HFF-Myc (cell line): Measurements from ENCODE around the gene EIF4E2.

Experiments
- DNase-seq: peaks from one replicate; pipeline ENCODE4 v3.0.0-alpha.2; 2011; ENCODE audit warnings: low read depth; ENCODE audit errors: extremely low read depth
- H3K4me3 ChIP-seq: replicated peaks from 2 replicates; pipeline ENCODE4 v1.5.1; 2011; ENCODE audit warnings: low read depth, mild to moderate bottlenecking, control low read depth, low read length
- TF ChIP-seq, protein P1 (sequence below): IDR thresholded peaks from 2 replicates; pipeline ENCODE4 v1.5.1; 2012; ENCODE audit warnings: mild to moderate bottlenecking, low read depth, low read length, control low read depth; ENCODE audit errors: missing control alignments

The EIF4E2 gene

DNA sequence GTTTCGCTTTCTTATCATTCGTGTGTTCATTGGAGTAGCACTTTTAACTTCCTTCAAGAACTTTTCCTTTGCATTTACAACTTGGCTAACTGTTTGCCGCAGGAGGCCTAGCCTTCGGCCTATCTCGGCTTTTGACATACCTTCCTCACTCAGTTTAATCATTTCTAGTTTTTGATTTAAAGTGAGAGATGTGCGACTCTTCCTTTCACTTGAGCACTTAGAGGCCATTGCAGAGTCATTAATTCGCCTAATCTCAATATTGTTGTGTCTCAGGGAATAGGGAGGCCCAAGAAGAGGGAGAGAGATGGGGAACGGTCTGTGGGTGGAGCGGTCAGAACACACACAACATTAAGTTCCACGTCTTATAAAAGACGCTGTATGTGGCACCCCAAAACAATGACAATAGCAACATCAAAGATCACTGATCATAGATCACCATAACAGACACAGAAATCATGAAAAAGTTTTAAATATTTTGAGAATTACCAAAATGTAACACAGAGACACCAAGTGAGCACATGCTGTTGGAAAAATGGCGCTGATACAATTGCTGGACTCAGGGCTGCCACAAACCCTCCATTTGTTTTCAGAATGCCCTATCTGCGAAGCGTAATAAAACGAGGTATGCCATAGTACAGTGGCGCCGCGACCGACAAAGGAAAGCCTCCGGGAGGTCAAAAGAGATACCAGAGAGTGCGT is 685 bp upstream of the EIF4E2 start:
- no peak for DNase-seq
- peak overlapping the region; percentile 97 for H3K4me3 ChIP-seq
- TF ChIP-seq, protein P1, sequence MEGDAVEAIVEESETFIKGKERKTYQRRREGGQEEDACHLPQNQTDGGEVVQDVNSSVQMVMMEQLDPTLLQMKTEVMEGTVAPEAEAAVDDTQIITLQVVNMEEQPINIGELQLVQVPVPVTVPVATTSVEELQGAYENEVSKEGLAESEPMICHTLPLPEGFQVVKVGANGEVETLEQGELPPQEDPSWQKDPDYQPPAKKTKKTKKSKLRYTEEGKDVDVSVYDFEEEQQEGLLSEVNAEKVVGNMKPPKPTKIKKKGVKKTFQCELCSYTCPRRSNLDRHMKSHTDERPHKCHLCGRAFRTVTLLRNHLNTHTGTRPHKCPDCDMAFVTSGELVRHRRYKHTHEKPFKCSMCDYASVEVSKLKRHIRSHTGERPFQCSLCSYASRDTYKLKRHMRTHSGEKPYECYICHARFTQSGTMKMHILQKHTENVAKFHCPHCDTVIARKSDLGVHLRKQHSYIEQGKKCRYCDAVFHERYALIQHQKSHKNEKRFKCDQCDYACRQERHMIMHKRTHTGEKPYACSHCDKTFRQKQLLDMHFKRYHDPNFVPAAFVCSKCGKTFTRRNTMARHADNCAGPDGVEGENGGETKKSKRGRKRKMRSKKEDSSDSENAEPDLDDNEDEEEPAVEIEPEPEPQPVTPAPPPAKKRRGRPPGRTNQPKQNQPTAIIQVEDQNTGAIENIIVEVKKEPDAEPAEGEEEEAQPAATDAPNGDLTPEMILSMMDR = no peak

GRCh38 chr2:232551250-232551638 is 755 bp downstream of the EIF4E2 start:
- TF ChIP-seq, protein P1 = no peak
- DNase-seq = no peak
- H3K4me3 ChIP-seq = peak overlapping the region; percentile 97

DNA sequence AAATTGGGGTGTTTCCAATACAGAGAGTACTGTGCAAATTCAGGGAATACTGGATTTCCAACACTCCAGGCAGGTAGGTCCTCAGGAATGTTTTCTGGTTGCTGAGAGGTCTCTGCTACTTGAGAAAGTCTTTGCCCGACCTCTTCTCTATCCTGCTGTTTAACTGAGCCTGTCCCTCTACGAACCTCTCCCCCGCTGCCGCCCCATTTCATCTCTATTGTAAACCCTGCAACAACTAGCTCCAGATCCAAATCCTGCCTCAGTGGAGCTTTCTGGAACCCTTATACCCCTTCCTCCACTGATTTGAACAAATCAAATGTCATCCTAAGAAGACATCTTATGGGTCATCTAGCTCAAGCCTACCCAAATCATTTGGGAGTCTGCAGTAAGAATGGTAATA is 1.3 kb downstream of the EIF4E2 start:
- H3K4me3 ChIP-seq = peak overlapping the region; percentile 97
- DNase-seq = no peak
- TF ChIP-seq, protein P1 = no peak

- TF ChIP-seq, protein P1 = no peak
- no peak for DNase-seq
- H3K4me3 ChIP-seq = no peak overlapping the region
Measured at GRCh38 chr2:232556426-232556825, 5.9 kb downstream of the EIF4E2 start.

DNA sequence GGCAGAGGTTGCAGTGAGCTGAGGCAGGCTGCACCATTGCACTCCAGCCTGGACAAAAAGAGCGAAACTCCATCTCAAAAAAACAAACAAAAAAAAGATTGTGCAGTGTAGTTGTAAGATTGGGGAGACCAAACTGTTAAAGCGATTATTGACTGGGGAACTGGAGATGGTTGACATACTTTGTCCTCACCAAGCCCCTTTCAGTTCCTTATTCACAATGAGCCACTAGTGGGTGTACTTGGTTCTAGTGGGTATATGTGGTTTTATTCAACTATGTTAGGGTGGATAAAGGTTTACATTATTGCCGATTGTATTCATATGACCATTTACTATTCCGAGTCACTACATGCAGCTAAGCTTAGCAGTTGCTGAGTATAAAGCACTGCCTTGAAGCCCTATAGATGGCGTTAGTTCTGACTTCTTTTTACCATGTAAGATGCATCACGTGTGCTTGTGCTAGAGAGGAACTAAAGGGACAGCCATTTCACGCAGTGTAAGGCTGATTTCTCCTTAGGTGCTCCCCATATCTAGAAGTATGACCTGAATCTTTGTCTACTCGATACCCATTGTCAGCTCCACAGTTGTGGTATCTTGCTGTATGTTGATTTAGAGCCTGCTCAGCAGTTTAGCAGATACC is 12.1 kb downstream of the EIF4E2 start:
- no peak overlapping the region for H3K4me3 ChIP-seq
- TF ChIP-seq, protein P1 = no peak
- no peak for DNase-seq

- no peak for DNase-seq
- TF ChIP-seq, protein P1 = no peak
- H3K4me3 ChIP-seq = no peak overlapping the region
Measured at GRCh38 chr2:232563580-232563979, 13.1 kb downstream of the EIF4E2 start.
